IMR-90 (cell line): ENCODE results near the gene SLC51A.

ENCODE experiments used
- CEBPB ChIP-seq: IDR thresholded peaks from 2 replicates; pipeline ENCODE4 v1.6.1; 2012; ENCODE audit warnings: low read depth, low read length, improper control_type of control experiment
- CTCF ChIP-seq: conservative IDR thresholded peaks from 2 replicates; pipeline ENCODE4 v1.5.1; 2012; ENCODE audit warnings: mild to moderate bottlenecking, low read depth, low read length, improper control_type of control experiment
- POLR2A ChIP-seq: IDR thresholded peaks from 2 replicates; pipeline ENCODE4 v1.6.1; 2012; ENCODE audit warnings: mild to moderate bottlenecking, low read depth, low read length
- RAD21 ChIP-seq: IDR thresholded peaks from 2 replicates; pipeline ENCODE4 v1.6.1; 2012; ENCODE audit warnings: low read length, improper control_type of control experiment

DNA sequence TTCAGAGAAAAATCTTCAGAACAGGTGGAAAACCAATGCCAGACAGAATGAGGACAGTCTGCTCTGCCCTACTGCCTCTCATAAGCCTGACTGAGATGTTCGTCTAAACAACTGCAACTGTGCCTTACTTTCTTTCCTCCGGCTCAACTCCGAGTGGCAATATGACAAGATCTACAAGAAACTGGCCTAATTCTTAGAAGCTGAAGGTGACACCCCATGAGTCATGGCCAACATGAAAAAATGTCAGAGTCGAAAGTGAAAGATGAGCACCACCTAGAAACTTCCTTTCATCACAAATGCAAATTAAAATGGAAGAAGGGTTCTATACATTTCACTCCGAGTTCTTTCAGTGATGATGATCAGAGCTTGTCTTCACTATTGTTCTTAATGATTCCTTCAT is 58.3 kb downstream of the SLC51A start:
- no peak for TF ChIP-seq CTCF
- TF ChIP-seq RAD21 = no peak
- no peak for TF ChIP-seq CEBPB
- TF ChIP-seq POLR2A = no peak
